ENCODE data around the gene GUCY1B1. TPM values are rescaled to one million over a fixed set of nuclear protein-coding genes. Genes with fewer than 3 reads are reported as not detected.

The GUCY1B1 gene
- total RNA-seq, 1 experiment from 2014 or later, result not detected

DNA sequence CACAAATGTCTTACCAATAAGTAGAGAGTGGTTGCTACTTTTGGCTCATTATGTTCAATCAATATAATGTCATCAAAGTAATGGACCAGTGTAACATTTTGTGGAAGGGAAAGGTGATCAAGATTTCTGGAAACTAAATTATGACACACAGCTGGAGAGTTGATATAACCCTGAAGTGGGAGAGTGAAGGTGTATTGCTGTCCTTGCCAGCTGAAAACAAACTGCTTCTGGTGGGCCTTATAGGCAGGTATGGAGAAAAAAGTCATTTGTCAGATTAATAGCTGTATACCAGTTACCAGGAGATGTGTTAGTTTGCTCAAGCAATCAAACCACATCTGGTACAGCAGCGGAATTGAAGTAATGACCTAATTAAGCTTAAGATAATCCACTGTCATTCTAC, 17.3 kb upstream of the GUCY1B1 start:
- no peaks in the 10 kb centered on the region for H3K36me3 ChIP-seq (ENCODE audit: control insufficient read depth, insufficient read depth, low read length)
- DNase-seq, result no peak
- no peak overlapping the region for H3K4me3 Mint-ChIP-seq (ENCODE audit: unreplicated experiment)
- H3K27me3 Mint-ChIP-seq (ENCODE audit: insufficient read depth, unreplicated experiment), result no peaks in the 10 kb centered on the region
- H3K9me3 Mint-ChIP-seq (ENCODE audit: unreplicated experiment), result no peaks in the 10 kb centered on the region
- H3K36me3 Mint-ChIP-seq (ENCODE audit: insufficient read depth, unreplicated experiment), result no peaks in the 10 kb centered on the region
- no peak overlapping the region for H3K4me3 ChIP-seq (ENCODE audit: low read depth, low read length)
- H3K4me1 Mint-ChIP-seq (ENCODE audit: low read depth, unreplicated experiment), result peaks cover 7% of the 10 kb centered on the region
- BruUV-seq (replicated peaks), result no TSS peak
- POLR2A ChIA-PET, result no interaction called here
- CTCF ChIA-PET, result no interaction called here
- TF ChIP-seq, protein P1, sequence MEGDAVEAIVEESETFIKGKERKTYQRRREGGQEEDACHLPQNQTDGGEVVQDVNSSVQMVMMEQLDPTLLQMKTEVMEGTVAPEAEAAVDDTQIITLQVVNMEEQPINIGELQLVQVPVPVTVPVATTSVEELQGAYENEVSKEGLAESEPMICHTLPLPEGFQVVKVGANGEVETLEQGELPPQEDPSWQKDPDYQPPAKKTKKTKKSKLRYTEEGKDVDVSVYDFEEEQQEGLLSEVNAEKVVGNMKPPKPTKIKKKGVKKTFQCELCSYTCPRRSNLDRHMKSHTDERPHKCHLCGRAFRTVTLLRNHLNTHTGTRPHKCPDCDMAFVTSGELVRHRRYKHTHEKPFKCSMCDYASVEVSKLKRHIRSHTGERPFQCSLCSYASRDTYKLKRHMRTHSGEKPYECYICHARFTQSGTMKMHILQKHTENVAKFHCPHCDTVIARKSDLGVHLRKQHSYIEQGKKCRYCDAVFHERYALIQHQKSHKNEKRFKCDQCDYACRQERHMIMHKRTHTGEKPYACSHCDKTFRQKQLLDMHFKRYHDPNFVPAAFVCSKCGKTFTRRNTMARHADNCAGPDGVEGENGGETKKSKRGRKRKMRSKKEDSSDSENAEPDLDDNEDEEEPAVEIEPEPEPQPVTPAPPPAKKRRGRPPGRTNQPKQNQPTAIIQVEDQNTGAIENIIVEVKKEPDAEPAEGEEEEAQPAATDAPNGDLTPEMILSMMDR (IDR thresholded peaks at IDR 0.05; ENCODE audit: insufficient read depth in 1 of 2, low read depth in 1 of 2, low read length in 1 of 2, severe bottlenecking in 1 of 2, unreplicated experiment in 1 of 2), result no peak
- intact Hi-C loops (cut with micrococcal nuclease; ENCODE audit: unreplicated experiment), result no loop called here
- no peaks in the 10 kb centered on the region; the same call in 1 of the 2 replicates for H3K4me1 ChIP-seq
- no peaks in the 10 kb centered on the region for H3K27me3 ChIP-seq (replicated peaks; ENCODE audit: control insufficient read depth, insufficient read depth, low read length)
- no peak overlapping the region for H3K27ac Mint-ChIP-seq (ENCODE audit: unreplicated experiment)
- no peaks in the 10 kb centered on the region for H3K9me3 ChIP-seq

DNA sequence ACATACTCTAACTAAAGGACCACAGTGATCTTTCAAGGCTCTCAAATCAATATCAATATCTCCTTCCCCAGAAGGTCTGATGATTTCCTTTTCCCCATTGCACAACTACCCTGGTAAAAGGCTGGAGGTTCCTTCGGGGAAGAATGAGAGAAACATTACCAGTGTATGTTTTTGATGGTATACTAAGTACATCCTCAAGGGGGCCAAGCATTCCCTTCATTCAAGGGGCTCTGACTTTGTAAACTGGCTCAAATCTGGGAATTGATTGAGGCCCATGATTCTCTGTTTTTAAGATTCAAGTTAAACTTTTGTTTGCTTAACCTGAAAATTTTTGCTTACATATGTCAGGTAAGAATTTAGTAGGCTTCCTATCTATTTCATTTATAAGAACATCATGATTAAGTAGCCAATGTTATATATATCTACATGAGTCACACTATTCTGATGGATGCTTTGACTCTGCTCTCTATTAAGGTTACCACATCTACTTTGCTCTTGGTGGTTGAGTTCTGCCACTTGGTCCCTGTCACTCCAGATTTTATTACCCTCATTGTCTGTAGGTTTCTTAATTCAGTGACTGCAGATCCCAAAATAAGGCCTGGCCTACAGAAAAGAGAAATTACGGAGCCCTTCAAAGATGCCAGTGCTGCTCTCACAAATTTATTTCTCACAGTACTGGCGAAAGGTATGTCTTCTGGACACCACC, 16.4 kb upstream of the GUCY1B1 start:
- no TSS peak for BruUV-seq (replicated peaks)
- Mint-ChIP-seq H3K9me3 (ENCODE audit: unreplicated experiment) (no peaks in the 10 kb centered on the region), H3K27ac (ENCODE audit: unreplicated experiment) (no peak overlapping the region), H3K27me3 (ENCODE audit: insufficient read depth, unreplicated experiment) (no peaks in the 10 kb centered on the region), H3K36me3 (ENCODE audit: insufficient read depth, unreplicated experiment) (no peaks in the 10 kb centered on the region), H3K4me3 (ENCODE audit: unreplicated experiment) (no peak overlapping the region), H3K4me1 (ENCODE audit: low read depth, unreplicated experiment) (peaks cover 7% of the 10 kb centered on the region)
- ChIA-PET CTCF (no interaction called here), POLR2A (no interaction called here)
- no peaks in the 10 kb centered on the region for H3K27me3 ChIP-seq (replicated peaks; ENCODE audit: control insufficient read depth, insufficient read depth, low read length)
- no peak for DNase-seq
- H3K4me1 ChIP-seq, result no peaks in the 10 kb centered on the region; the same call in 1 of the 2 replicates
- no peaks in the 10 kb centered on the region for H3K36me3 ChIP-seq (ENCODE audit: control insufficient read depth, insufficient read depth, low read length)
- TF ChIP-seq, protein P1 (IDR thresholded peaks at IDR 0.05; ENCODE audit: insufficient read depth in 1 of 2, low read depth in 1 of 2, low read length in 1 of 2, severe bottlenecking in 1 of 2, unreplicated experiment in 1 of 2), result no peak
- intact Hi-C loops (cut with micrococcal nuclease; ENCODE audit: unreplicated experiment), result no loop called here
- no peaks in the 10 kb centered on the region for H3K9me3 ChIP-seq
- no peak overlapping the region for H3K4me3 ChIP-seq (ENCODE audit: low read depth, low read length)

DNA sequence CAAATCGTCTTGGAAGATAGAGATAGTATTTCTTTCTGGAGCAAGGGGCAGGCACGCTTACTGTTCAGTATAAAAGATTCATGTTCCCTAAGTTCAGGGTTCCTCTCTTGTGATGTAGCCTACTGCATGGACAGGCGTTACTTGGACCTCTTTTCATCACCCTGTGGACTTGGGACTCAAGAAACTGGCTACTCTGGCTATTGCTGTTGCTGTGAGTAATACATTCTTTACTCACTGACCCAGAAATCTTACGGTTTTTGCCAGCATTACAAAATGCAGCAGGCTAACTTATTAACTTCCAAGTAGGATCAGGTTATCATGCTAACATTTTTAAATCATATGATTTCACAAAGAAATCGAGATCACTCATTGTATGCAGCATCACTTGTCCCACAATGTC, 12.8 kb upstream of the GUCY1B1 start:
- BruUV-seq (replicated peaks), result no TSS peak

More for the DNA sequence above, 12.8 kb upstream of the GUCY1B1 start:
- Mint-ChIP-seq H3K27ac (ENCODE audit: unreplicated experiment) (no peak overlapping the region), H3K4me3 (ENCODE audit: unreplicated experiment) (no peak overlapping the region), H3K9me3 (ENCODE audit: unreplicated experiment) (no peaks in the 10 kb centered on the region), H3K27me3 (ENCODE audit: insufficient read depth, unreplicated experiment) (no peaks in the 10 kb centered on the region), H3K36me3 (ENCODE audit: insufficient read depth, unreplicated experiment) (no peaks in the 10 kb centered on the region), H3K4me1 (ENCODE audit: low read depth, unreplicated experiment) (no peaks in the 10 kb centered on the region)
- ChIA-PET POLR2A (no interaction called here), CTCF (no interaction called here)
- Histone ChIP-seq H3K36me3 (ENCODE audit: control insufficient read depth, insufficient read depth, low read length) (no peaks in the 10 kb centered on the region), H3K4me1 (no peaks in the 10 kb centered on the region), H3K27me3 (replicated peaks; ENCODE audit: control insufficient read depth, insufficient read depth, low read length) (no peaks in the 10 kb centered on the region), H3K4me3 (ENCODE audit: low read depth, low read length) (no peak overlapping the region), H3K9me3 (no peaks in the 10 kb centered on the region)
- intact Hi-C loops (cut with micrococcal nuclease; ENCODE audit: unreplicated experiment), result no loop called here
- DNase-seq, result no peak
- TF ChIP-seq, protein P1 (IDR thresholded peaks at IDR 0.05; ENCODE audit: insufficient read depth in 1 of 2, low read depth in 1 of 2, low read length in 1 of 2, severe bottlenecking in 1 of 2, unreplicated experiment in 1 of 2), result no peak
